ENCODE results near the gene KLRK1. TPM values are rescaled to one million over a fixed set of nuclear protein-coding genes. Genes with fewer than 3 reads are reported as not detected.
"Not testable (repeated sequence)": the region's sequence is repeated elsewhere in the genome, so short reads cannot be mapped to it uniquely, and the experiment has no call there.

KLRK1 gene
- total and polyA plus RNA-seq, 4 donors, result 1.6 to 5.7 (median 3.4) TPM

GRCh38 chr12:10354502-10354901 lies 35.3 kb downstream of the KLRK1 start:
- WGBS, 2 donors, result 63 to 83% methylated on average over 2 of the region's 2 CpGs
- no peak for ATAC-seq (ENCODE audit: insufficient read depth, low FRiP score)

GRCh38 chr12:10354071-10354470 lies 35.8 kb downstream of the KLRK1 start:
- H3K27me3 ChIP-seq (ENCODE audit: control insufficient read depth in 3 of 3, insufficient read depth in 3 of 3, low read length in 2 of 3), result no peaks in the 10 kb centered on the region
- no peak for TF ChIP-seq CTCF (IDR thresholded peaks at IDR 0.05; ENCODE audit: control extremely low read depth, extremely low read depth)
- H3K9me3 ChIP-seq (ENCODE audit: control insufficient read depth in 4 of 4, insufficient read depth in 3 of 4, low read length in 3 of 4), result no peaks in the 10 kb centered on the region
- H3K27ac ChIP-seq (ENCODE audit: low read depth in 1 of 2, low read length in 1 of 2), result no peak overlapping the region
- DNase-seq (no peak), ATAC-seq (ENCODE audit: insufficient read depth, low FRiP score) (no peak)
- no peak overlapping the region for H3K4me3 ChIP-seq
- no peak overlapping the region for H3K9ac ChIP-seq (ENCODE audit: insufficient read depth in 1 of 2, low read length in 2 of 2)
- H3K4me1 ChIP-seq (ENCODE audit: control insufficient read depth in 5 of 5, insufficient read depth in 5 of 5, low read length in 5 of 5), result no peaks in the 10 kb centered on the region
- no peaks in the 10 kb centered on the region for H3K36me3 ChIP-seq (ENCODE audit: control insufficient read depth in 4 of 4, insufficient read depth in 4 of 4, low read length in 4 of 4)
- WGBS, 2 donors, result 66 to 75% methylated on average over 4 of the region's 4 CpGs

More at GRCh38 chr12:10354502-10354901, 35.3 kb downstream of the KLRK1 start:
- Histone ChIP-seq H3K4me3 (no peak overlapping the region), H3K9ac (ENCODE audit: insufficient read depth in 1 of 2, low read length in 2 of 2) (no peak overlapping the region), H3K4me1 (ENCODE audit: control insufficient read depth in 5 of 5, insufficient read depth in 5 of 5, low read length in 5 of 5) (no peaks in the 10 kb centered on the region), H3K9me3 (ENCODE audit: control insufficient read depth in 4 of 4, insufficient read depth in 3 of 4, low read length in 3 of 4) (no peaks in the 10 kb centered on the region), H3K27me3 (ENCODE audit: control insufficient read depth in 3 of 3, insufficient read depth in 3 of 3, low read length in 2 of 3) (no peaks in the 10 kb centered on the region), H3K36me3 (ENCODE audit: control insufficient read depth in 4 of 4, insufficient read depth in 4 of 4, low read length in 4 of 4) (no peaks in the 10 kb centered on the region), H3K27ac (ENCODE audit: low read depth in 1 of 2, low read length in 1 of 2) (no peak overlapping the region)
- no peak for TF ChIP-seq CTCF (IDR thresholded peaks at IDR 0.05; ENCODE audit: control extremely low read depth, extremely low read depth)
- DNase-seq, result peak in 1 of 3 donors; percentile 27

GRCh38 chr12:10351457-10351856 lies 38.4 kb downstream of the KLRK1 start:
- not testable (repeated sequence) for H3K36me3 ChIP-seq (ENCODE audit: control insufficient read depth in 4 of 4, insufficient read depth in 4 of 4, low read length in 4 of 4); DNase-seq; ATAC-seq (ENCODE audit: insufficient read depth, low FRiP score); H3K4me1 ChIP-seq (ENCODE audit: control insufficient read depth in 5 of 5, insufficient read depth in 5 of 5, low read length in 5 of 5); H3K27ac ChIP-seq (ENCODE audit: low read depth in 1 of 2, low read length in 1 of 2); H3K9ac ChIP-seq (ENCODE audit: insufficient read depth in 1 of 2, low read length in 2 of 2); H3K4me3 ChIP-seq; H3K27me3 ChIP-seq (ENCODE audit: control insufficient read depth in 3 of 3, insufficient read depth in 3 of 3, low read length in 2 of 3); H3K9me3 ChIP-seq (ENCODE audit: control insufficient read depth in 4 of 4, insufficient read depth in 3 of 4, low read length in 3 of 4)
- WGBS, 2 donors, result 52 to 78% methylated on average over 3 of the region's 3 CpGs

- Histone ChIP-seq H3K4me1 (ENCODE audit: control insufficient read depth in 5 of 5, insufficient read depth in 5 of 5, low read length in 5 of 5) (no peaks in the 10 kb centered on the region), H3K9ac (ENCODE audit: insufficient read depth in 1 of 2, low read length in 2 of 2) (no peak overlapping the region), H3K27ac (ENCODE audit: low read depth in 1 of 2, low read length in 1 of 2) (no peak overlapping the region), H3K9me3 (ENCODE audit: control insufficient read depth in 4 of 4, insufficient read depth in 3 of 4, low read length in 3 of 4) (no peaks in the 10 kb centered on the region), H3K4me3 (no peak overlapping the region), H3K36me3 (ENCODE audit: control insufficient read depth in 4 of 4, insufficient read depth in 4 of 4, low read length in 4 of 4) (no peaks in the 10 kb centered on the region), H3K27me3 (ENCODE audit: control insufficient read depth in 3 of 3, insufficient read depth in 3 of 3, low read length in 2 of 3) (no peaks in the 10 kb centered on the region)
- DNase-seq (no peak), ATAC-seq (ENCODE audit: insufficient read depth, low FRiP score) (no peak)
- TF ChIP-seq CTCF (IDR thresholded peaks at IDR 0.05; ENCODE audit: control extremely low read depth, extremely low read depth), result no peak
- WGBS, 2 donors, result 70 to 87% methylated on average over 1 of the region's 1 CpG
Measured at GRCh38 chr12:10341892-10342509, 47.8 kb downstream of the KLRK1 start.

- not testable (repeated sequence) for DNase-seq; H3K9me3 ChIP-seq (ENCODE audit: control insufficient read depth in 4 of 4, insufficient read depth in 3 of 4, low read length in 3 of 4); H3K27ac ChIP-seq (ENCODE audit: low read depth in 1 of 2, low read length in 1 of 2); ATAC-seq (ENCODE audit: insufficient read depth, low FRiP score); H3K4me3 ChIP-seq; H3K4me1 ChIP-seq (ENCODE audit: control insufficient read depth in 5 of 5, insufficient read depth in 5 of 5, low read length in 5 of 5); H3K9ac ChIP-seq (ENCODE audit: insufficient read depth in 1 of 2, low read length in 2 of 2); H3K36me3 ChIP-seq (ENCODE audit: control insufficient read depth in 4 of 4, insufficient read depth in 4 of 4, low read length in 4 of 4); H3K27me3 ChIP-seq (ENCODE audit: control insufficient read depth in 3 of 3, insufficient read depth in 3 of 3, low read length in 2 of 3)
- WGBS, 2 donors, result 88 to 98% methylated on average over 2 of the region's 2 CpGs
Measured at GRCh38 chr12:10340946-10341345, 48.9 kb downstream of the KLRK1 start.
